Parietal lobe (tissue), 1 donor: ENCODE data around the gene IFT74. TPM values are rescaled to one million over a fixed set of nuclear protein-coding genes. Genes with fewer than 3 reads are reported as not detected.

Source experiments
- total RNA-seq: library from RNA; depleted of rRNA; stranded (reverse); fragments of >200 nt; gene quantifications from one replicate; pipeline ENCODE4 v1.2.3, GENCODE V29; 2014

Gene IFT74
- total RNA-seq, result 15.3 TPM

DNA sequence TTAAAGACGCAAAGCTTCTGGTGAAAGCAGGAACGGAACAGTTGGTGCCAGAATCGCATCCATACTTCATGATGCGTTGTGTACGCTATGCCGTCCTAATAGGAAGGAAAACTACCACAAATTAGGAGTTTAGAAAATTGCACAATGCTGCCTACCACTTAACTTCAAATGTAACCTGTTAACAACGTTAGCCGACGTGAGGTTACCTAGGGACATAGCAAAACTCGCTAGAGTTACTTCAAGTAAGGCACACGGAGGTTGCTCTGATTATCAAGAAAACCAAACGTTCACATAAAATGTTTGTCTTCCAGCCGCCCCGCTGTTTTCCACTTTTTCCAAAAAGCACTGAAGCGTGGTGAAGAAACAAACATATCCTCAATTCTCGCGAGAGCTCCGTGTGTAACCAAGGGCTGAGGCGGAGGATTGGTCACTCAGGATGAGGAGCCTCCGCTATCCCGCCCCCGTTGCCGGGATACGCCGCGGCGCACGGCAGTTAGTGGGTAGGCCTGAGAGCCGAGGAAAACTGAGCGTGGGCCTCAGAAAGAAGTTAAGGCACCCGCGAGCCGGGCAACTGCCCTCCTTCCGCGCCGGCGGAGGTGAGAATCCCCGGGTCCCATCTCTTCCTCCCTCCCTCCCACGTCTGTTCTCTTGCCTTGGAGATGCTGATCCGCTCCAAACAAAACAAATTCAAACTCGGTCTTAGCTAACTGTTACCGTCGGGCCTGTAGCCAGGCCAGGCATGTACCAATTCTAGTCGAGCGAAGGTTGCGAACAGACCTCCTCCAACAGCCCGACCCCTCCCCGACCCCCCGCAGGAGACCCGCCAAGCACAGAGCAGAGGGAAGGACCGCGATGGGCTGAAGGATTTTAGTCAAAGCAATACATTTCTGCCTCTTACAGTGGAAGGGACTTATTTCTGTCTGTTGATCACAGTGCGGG is at the start of gene IFT74:
IFT74 (plus strand) TSS at position 492 of the 939 bp plus-strand sequence. CDS start 5,556 bp downstream, outside the sequence.

GRCh38 chr9:26946753-26947727 is 9.2 kb upstream of the IFT74 start, which contains the start of gene PLAA:
Gene PLAA, minus strand, starts transcription at chr9:26947242. Its CDS starts 197 bp downstream, at chr9:26947045.

DNA sequence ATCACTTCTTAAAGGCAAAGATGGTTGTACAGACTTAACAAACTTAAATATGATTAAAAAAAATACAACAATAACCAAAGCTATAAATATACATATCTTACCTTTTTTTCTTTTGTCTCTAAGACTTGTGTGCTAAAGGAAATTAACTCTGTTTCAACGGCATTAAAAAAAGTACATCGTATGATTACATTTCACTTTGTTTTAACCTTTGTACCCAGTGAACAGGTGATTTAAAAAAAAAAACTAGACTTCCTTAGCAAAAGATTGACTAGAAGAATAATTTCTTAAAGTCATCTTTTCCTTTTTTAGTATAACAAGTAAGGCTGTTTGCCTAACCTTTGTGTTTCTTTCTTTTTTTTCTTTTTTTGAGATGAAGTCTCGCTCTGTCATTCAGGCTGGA is 49.3 kb downstream of the IFT74 start, which contains the start of gene LRRC19:
LRRC19 (minus strand) TSS at position 182 of the 400 bp plus-strand sequence. CDS start 5,978 bp downstream, outside the sequence.

DNA sequence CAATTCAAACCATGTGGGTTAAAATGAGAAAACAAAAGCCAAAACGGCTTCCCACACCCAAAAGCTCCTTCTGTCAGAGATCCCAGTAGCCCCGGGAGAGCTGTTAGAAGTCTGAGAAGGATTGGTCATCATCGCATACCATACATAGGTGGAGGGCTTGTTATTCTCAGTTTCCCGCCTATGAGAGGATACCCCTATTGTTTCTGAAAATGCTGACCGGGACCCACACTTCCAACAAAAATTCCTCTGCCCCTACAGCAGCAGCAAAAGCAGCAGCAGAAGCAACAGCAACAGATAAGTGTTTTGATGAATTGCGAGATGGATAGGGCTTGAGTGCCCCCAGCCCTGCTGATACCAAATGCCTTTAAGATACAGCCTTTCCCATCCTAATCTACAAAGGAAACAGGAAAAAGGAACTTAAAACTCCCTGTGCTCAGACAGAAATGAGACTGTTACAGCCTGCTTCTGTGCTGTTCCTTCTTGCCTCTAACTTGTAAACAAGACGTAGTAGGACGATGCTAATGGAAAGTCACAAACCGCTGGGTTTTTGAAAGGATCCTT is 152.8 kb downstream of the IFT74 start, which contains the start of gene TEK:
TEK (plus strand) TSS at position 245 of the 561 bp plus-strand sequence. CDS start 366 bp downstream, outside the sequence.

Other genes starting within 250 kb of the IFT74 start
- 18.2 TPM for gene CAAP1, start 63.6 kb upstream of the IFT74 start, total RNA-seq
- gene PLAA, start 9.2 kb upstream of the IFT74 start, total RNA-seq, result 45.7 TPM
- gene LRRC19, start 49.3 kb downstream of the IFT74 start, total RNA-seq, result under 0.01 TPM
- 7.2 TPM for gene TEK, start 152.8 kb downstream of the IFT74 start, total RNA-seq